Midbrain (tissue), 1 donor: ENCODE measurements around the gene AFAP1L1.

Experiments used
- DNase-seq: peaks from one replicate; lab custom pipeline; 2025; lab: John Stamatoyannopoulos, UW

Gene AFAP1L1

GRCh38 chr5:149352169-149352568 is 80.5 kb downstream of the AFAP1L1 start:
- DNase-seq: no peak

DNA sequence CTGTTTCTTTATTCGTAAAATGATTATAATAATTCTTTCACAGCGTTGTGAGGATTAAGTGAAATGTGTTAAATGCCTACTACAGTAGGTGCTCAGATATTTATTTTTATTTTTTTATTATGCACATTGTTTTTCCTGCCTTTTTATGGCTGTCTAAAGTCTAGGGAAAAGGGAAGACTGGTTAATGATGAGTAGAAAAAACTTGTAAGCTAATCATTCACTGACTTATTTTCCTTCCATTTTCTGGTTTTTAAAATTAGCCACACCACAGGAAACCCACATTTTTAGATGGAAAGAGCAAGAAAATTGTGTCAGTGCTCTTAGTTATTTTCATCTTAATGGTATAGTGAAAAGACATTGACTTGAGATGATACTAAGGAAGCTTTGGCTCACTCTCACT is 82.3 kb downstream of the AFAP1L1 start:
- DNase-seq: no peak

DNA sequence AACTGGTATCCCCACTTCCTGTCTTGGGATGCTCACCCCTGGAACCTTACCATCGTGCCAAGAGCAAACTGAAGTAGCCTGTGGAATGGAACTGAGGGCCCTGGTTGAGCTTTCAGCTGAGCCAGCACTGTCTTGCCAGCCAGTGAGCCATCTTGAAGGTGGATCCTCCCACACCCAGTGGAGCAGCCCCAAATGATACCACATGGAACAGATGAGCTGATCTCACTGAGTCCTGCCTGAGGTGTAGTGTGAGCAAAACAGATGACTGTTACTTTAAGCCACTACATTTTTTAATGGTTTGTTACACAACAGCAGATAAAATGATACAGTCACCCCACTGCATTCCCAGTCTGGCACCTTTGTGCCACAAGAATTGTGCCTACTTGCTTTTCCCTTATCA is 84.0 kb downstream of the AFAP1L1 start:
- DNase-seq: no peak

GRCh38 chr5:149356391-149356790 is 84.7 kb downstream of the AFAP1L1 start:
- DNase-seq: no peak

- peak; percentile 98 for DNase-seq
Observed at GRCh38 chr5:149357370-149358293, 86.0 kb downstream of the AFAP1L1 start, which contains the start of gene PCYOX1L. TSS of gene PCYOX1L (plus strand) at chr5:149358046. CDS start at chr5:149358069, 23 bp downstream.

- peak; percentile 48 for DNase-seq
Observed at GRCh38 chr5:149358294-149358651, 86.6 kb downstream of the AFAP1L1 start.

DNA sequence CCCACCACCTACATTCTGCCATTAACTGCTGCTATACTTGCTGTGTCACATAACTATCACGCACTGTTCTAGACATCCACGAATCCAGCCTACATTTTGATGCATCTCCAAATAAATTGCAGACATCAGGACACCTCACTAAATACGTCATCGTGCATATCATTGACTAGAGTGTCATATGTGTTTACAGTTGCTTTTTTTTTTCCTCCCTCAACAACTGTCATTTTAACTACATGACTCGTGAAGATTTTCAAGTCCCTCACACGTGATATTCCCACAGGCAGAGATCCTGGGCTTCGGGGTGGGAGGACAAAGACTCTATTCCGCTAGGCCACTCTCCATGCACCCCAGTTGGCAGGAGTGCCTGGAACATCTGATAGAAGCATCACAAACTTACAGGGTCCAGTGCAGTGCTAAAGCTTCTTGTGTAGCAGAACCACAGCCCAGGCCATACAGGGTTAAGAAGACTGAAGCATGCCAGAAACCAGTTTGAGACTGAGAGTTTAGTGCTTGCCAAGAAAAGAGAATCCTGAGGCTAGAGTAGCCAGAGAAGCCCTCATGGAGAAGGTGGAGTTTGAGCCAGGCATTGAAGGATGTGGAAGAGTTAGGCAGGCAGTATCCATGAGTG is 87.3 kb downstream of the AFAP1L1 start:
- DNase-seq: no peak

DNA sequence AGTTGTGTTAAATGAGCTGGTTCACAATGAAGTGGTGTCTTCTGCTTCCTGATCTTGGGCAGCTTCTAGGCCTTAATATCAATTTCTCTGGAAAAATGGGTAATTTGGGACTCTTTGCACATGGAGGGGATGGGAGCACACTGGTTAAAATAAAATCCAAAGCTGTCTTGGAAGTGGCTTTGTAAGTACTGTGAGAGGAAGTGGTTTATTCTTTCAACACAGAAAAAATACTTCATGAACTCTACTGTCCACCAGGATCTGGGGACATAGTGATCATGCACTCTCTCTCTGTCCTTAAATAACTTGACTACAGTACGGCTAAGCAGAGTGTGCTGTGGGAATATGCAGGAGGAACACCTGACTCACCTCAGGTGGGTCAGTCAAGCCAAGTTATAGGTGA is 88.6 kb downstream of the AFAP1L1 start:
- DNase-seq: no peak

DNA sequence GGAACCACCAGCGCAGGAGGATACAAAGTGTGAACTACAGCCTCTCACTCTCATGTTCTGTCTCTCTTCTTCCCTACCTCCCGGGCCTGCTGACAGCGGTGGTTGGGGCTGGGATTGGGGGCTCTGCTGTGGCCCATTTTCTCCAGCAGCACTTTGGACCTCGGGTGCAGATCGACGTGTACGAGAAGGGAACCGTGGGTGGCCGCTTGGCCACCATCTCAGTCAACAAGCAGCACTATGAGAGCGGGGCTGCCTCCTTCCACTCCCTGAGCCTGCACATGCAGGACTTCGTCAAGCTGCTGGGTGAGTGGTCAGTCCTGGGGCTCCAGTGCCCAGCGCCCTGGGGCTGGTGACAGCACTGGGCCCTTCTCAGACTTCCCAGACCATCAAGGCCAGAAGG is 90.9 kb downstream of the AFAP1L1 start:
- DNase-seq: no peak

GRCh38 chr5:149363358-149363757 is 91.7 kb downstream of the AFAP1L1 start:
- no peak for DNase-seq

DNA sequence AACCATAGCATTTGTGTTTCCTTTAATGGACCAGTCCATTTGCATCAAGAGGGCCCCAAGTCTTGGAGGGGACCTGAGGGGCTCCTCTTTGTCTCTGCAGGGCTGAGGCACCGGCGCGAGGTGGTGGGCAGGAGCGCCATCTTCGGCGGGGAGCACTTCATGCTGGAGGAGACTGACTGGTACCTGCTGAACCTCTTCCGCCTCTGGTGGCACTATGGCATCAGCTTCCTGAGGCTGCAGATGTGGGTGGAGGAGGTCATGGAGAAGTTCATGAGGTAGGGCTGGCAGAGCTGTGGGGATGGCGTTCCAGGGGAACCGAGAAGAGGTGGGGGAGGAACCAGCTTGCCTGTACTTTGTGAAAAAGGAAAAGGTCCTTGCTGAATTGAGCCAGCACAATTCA is 92.3 kb downstream of the AFAP1L1 start:
- no peak for DNase-seq

DNA sequence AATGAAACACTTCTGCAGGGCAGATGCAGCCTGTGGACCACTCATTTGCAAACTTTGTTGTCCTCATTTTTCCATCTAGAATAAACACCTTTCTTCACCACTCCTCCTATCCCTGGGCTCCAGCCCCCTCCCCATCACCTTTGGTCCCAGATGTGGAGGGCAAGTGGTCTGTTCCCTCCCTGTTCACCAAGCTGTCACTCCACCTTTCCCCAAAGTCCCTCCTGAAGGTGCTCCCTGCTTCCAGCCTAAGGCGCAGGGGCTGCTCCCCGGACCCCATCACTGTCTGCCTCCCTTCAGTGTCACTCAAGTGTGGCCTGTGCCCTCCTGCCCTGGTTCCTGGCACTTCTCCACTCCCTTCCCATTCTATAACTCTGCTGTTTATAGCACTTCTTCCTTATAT is 93.1 kb downstream of the AFAP1L1 start:
- DNase-seq: no peak

DNA sequence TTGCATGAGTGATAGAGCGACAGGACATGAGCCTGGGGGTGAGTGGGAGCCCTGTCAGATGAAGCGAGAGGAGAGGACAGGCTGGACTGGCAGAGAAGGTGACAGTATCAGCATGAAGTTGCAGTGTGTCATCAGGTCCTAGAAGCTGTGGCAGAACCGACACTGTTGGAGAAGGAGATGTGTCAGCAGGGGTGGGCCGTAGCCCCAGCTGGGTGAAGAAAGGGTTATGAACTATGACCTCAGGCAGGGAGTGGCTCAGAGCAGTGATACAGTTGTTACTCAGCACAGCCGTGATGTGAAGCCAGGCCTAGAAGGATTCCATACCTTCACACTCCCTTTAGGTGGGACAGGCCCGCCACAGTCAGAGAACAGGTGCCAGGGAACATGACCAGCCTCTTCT is 93.8 kb downstream of the AFAP1L1 start:
- no peak for DNase-seq

DNA sequence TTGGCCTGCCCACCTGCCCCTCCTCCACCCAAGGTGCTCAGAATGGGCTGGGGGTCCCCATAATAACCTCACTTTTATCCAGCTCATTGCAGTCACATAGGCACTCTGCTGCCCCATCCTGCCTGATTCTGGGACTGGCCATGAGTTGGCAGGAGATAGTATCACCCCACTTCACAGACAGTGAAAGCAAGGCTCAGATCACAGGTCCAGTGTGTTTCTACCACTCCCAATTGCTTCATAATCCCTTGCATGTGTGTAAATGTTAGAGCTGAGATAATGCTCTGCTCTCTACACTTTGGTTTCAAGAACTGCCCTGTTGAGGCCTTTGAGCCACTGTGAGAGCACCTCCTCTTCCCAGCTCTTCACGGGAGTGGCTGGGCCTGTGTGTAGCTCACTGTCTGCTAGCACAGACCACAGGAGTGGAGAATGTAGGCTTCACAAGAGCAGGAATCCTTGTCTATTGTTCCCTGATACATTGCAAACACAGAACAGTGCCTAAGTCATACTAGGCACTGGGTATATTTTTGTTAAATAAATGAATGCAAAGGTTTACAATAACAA is 94.6 kb downstream of the AFAP1L1 start:
- no peak for DNase-seq

- peak; percentile 39 for DNase-seq
Observed at GRCh38 chr5:149367249-149367971, 95.8 kb downstream of the AFAP1L1 start.

DNA sequence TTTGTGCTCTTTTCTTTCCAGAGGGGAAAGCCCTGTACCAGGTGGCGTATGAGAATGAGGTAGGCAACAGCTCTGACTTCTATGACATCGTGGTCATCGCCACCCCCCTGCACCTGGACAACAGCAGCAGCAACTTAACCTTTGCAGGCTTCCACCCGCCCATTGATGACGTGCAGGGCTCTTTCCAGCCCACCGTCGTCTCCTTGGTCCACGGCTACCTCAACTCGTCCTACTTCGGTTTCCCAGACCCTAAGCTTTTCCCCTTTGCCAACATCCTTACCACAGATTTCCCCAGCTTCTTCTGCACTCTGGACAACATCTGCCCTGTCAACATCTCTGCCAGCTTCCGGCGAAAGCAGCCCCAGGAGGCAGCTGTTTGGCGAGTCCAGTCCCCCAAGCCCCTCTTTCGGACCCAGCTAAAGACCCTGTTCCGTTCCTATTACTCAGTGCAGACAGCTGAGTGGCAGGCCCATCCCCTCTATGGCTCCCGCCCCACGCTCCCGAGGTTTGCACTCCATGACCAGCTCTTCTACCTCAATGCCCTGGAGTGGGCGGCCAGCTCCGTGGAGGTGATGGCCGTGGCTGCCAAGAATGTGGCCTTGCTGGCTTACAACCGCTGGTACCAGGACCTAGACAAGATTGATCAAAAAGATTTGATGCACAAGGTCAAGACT is 96.5 kb downstream of the AFAP1L1 start:
- DNase-seq: no peak

- DNase-seq: no peak
Observed at GRCh38 chr5:149370878-149371277, 99.2 kb downstream of the AFAP1L1 start.

DNA sequence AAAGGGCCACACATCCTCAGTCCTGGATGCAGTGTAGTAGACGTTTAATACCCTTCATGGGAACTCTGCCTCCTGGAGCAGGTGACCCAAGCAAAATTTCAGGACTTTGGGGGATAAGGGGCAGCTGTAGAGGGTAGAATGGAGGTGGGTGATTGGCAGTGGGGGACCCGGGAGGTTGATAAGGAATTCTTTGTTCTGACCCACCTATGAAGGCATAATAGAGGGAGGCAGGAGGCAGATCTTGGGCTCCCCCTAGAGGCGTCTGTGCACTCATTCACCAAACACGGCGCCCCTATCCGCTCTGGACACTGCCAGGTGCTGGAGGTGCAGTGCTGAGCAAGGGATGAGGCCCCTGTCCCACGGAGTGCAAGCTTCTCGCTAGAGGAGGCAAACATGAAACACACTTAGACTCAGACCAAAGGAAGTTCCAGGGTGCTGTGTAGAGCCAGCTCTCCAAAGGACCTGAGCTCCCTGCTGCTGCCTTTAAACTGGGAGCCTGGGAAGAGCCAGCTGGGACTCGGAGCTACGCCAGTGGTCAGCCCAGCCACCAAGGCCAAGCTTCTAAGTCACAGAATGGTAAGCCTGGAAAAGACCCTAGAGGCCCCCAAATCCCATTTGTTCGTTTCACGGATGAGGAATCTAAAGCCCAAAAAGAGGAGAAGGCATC is 99.8 kb downstream of the AFAP1L1 start:
- DNase-seq: peak; percentile 41

- DNase-seq: no peak
Observed at GRCh38 chr5:149372076-149372795, 100.6 kb downstream of the AFAP1L1 start.

DNA sequence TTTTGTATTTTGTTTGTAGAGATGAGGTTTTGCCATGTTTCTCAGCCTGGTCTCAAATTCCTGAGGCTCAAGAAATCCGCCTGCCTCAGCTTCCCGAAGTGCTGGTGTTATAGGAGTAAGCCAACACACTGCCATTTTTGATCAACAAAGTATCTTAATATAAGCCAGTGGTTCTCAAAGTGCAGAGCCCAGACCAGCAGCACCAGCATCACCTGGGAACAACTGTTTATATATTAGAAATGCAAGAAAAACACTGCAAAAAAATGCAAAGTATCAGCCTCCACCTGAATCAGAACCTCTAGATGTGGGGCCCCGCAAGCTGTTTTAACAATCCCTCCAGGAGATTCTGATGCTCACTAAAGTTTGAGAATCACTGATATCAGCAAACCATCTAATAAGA is 101.3 kb downstream of the AFAP1L1 start:
- no peak for DNase-seq

GRCh38 chr5:149374303-149374702 is 102.6 kb downstream of the AFAP1L1 start:
- DNase-seq: no peak
